NCI-H748 (cell line): ENCODE data around the gene SLC25A22.
A peak's percentile ranks its signal among the peaks of the same experiment; 100 is the strongest.

Experiments
- DNase-seq: peaks from one replicate; lab custom pipeline; 2025; ENCODE audit not compliant: unreplicated experiment; lab: John Stamatoyannopoulos, UW

Gene SLC25A22

DNA sequence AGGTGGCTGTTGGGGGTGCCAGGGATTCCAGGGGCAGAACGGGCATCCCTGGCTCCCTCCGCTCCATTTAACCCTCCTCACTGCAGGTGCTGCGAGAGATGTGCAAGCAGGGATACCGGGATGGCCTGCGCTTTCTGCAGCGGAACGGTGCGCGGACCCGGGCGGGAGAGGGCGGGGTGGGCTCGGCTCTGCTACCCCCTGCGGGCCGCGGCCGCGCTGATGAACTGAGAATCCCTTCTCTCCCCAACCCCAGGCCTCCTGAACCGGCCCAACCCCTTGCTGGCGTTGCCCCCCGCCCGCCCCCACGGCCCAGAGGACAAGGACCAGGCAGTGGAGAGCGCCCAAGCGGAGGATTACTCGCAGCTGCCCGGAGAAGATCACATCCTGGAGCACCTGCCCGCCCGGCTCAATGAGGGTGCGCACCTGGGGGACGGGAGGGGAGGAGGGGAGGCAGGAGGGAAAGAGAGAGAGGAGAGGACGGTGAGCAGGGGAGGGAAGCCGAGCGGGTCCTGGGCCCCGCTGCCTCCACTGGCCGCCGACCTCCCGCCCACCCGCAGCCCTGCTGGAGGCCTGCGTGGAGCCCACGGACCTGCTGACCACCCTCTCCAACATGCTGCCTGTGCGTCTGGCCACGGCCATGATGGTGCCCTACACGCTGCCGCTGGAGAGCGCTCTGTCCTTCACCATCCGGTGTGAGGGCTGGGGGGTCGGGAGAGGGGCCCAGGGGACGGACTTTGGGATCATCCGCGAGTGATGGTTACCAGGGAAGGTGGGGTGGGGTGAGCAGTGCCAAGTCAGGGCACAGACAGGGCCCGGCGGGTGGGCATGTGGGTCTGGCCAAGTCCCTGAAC, 25.6 kb upstream of the SLC25A22 start:
- DNase-seq: peak; percentile 62

DNA sequence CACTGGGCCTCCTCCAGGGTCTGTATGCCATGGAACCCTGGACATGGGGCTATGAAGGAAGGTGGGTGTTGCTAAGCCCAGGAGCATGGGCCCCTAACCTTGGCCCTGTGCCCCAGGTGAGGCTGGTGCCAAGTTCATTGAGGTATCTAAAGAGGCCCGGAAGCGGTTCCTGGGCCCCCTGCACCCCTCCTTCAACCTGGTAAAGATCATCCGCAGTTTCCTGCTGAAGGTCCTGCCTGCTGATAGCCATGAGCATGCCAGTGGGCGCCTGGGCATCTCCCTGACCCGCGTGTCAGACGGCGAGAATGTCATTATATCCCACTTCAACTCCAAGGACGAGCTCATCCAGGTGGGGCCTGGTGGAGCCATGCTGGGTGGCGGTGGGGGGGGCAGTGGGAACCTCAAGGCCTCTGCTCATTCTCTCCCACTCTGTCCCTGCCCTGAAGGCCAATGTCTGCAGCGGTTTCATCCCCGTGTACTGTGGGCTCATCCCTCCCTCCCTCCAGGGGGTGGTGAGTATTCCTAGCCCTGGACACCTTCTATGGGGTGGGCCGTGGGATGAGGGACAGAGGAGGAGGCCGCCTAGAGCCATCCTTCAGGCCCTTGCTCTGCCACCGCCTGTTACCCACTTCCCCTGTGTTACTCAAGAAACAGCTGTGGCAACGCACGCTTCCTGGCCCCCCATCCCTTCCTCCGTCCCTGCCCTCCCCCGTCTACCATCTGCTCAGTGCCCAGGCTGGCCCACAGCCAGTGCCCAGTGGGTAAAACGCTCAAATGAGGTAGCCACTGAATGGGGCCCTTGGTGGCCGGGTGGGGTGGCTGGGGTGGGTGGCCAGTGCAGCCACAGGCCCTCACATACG, 23.7 kb upstream of the SLC25A22 start:
- DNase-seq: no peak

DNA sequence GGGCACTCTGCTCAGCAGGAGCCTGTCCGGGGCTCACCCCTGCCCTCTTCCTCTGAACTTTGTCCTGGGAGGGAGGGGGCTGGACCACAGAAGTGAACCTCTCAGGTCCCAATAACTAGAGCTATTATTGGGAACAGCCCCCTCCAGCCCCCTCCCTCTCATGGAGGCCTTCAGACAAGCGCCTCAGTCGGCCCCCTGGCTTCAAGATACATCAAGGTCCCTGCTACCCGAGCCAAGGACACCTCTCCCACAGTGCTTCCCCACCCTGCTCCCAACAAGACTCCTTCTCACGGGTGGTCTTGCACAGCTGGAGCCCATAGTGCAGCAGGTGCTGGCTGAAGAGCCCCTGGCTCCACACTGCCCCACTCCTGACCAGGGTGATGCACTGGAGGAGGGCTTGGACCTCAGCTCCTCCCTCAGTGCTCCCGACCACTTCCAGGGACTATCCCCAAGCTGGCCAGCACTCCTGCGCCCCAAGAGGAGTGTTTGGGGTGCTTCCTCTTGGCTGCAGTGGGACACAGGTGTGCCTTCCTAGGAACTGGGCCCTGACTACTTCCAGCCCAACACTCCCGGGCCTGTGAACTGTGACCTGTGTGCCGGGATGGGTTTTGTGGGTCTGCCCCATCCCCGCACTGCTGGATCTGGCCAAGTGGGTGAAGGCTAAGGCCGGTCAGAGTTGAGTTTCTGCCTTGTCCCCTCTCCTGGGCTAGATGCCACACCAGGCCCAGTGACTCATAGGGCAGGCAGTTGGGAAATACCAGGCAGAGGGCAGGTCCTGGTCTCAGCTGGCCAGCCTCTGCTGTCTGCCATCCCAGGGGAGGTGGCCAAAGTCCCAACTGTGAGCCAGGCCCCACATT, 22.8 kb upstream of the SLC25A22 start:
- DNase-seq: no peak

DNA sequence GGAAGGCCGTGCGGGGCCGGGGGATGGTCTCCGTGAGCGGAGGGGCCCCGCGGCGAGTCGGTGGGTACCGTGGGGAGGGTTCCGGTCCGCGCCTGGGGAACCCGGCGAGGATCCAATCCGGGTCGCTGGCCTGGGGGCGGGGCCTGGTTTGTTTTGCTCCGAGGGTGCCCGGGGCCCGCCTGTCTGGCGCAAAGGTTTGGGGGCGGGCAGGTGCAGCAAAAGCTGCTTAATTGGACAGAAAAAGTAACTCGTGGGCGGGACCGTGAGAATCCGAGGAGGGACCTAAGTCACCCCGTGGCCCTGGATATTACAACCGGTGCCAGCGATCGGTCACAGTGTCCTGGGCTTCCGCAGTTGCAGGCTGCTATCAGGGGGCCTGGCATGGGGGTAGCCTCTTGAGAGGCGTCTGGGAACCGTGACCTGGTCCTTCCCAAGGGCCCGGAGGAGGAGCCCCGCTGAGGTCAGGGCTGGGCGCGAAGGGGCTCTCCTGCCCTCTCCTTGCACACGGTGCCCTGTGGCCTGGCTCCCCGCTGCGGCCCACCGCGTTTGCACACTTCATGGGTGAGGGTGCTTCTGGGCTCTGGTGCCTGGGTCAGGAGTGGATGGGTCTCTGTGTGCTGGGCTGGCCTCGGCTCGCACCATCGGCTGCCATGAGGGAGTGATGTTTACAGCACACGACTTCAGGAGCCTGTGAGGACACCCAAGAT, 22.0 kb upstream of the SLC25A22 start:
- DNase-seq: peak; percentile 93

DNA sequence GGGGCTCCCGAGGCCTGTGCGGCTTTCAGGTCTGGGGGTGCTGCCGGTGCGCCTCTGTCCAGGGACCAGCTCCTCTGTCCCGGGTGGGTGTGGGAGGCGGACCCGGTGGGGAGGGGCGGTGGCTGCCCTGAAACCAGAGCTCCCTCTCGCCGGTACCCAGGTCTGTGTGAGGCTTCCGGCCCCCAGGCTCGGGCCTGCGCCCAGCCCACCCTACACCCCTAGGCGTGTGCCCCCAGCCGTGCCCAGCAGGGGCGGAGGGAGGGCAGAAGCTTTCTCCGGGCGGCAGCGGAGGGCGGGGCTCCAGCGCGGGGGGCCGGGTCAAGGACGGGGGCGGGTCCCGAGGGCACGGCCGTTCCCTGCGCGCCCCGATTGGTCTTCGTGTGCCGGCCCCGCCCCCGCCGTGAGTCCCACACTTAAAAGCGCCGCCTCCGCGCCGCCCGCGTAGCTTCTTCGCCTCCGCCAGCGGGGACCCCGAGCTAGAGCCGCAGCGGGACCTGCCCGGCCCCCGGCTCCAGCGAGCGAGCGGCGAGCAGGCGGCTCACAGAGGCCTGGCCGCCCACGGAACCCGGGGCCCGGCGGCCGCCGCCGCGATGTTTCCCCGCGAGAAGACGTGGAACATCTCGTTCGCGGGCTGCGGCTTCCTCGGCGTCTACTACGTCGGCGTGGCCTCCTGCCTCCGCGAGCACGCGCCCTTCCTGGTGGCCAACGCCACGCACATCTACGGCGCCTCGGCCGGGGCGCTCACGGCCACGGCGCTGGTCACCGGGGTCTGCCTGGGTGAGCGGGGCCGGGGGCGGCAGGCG, 21.2 kb upstream of the SLC25A22 start:
- DNase-seq: peak; percentile 92

DNA sequence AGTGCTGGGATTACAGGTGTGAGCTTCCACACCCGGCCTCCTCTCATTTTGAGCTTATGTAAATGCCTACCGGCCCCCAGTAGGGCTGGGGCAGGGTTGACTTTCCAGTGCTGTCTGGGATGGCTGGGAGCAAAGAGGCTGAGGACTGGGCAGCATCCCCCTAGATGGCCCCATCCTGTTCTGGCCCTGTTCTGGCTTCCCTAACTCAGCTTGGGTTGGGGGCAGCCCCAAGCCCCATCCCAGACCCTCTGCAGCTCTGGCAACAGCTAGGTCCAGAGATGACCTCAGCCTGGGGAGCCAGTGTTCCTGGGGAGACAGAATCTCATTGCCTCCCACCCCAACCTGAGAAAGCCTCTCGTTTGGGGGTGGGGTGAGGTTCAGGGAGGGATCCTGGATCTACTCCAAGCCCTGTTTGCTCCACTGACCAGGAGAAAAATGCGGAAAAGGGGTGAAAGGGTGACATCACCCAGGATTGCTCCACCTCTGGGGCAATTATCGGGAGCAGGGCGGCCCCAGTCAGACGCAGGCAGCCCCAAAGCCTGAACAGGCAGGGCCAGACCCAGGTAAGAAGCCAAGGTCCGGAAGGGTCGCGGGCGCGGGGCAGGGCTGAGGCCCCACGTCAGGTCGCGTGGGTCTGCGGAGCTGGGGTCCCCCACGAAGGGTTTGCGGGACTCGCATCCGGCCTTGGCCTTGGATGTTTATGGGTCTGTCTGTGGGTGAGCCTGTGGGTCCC, 20.5 kb upstream of the SLC25A22 start, which contains the start of gene PNPLA2:
Gene PNPLA2 (plus strand): TSS at position 519 of the 733 bp plus-strand sequence. CDS start 805 bp downstream, outside the sequence.
- no peak for DNase-seq

DNA sequence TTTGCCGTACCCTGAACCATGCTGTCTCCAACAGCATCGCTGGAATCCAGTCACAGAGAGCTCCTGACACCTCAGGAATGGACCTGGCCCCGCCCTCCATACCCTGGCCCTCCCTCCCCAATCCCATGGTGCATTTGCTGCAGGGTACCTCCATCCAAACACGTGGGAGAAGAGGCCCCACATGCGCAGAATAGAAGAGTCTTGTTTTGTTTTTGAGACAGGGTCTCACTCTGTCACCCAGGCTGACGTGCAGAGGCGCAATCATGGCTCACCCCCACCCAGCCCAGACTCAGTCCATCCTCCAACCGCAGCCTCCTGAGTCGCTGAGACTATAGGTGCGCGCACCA, 18.3 kb upstream of the SLC25A22 start:
- no peak for DNase-seq

DNA sequence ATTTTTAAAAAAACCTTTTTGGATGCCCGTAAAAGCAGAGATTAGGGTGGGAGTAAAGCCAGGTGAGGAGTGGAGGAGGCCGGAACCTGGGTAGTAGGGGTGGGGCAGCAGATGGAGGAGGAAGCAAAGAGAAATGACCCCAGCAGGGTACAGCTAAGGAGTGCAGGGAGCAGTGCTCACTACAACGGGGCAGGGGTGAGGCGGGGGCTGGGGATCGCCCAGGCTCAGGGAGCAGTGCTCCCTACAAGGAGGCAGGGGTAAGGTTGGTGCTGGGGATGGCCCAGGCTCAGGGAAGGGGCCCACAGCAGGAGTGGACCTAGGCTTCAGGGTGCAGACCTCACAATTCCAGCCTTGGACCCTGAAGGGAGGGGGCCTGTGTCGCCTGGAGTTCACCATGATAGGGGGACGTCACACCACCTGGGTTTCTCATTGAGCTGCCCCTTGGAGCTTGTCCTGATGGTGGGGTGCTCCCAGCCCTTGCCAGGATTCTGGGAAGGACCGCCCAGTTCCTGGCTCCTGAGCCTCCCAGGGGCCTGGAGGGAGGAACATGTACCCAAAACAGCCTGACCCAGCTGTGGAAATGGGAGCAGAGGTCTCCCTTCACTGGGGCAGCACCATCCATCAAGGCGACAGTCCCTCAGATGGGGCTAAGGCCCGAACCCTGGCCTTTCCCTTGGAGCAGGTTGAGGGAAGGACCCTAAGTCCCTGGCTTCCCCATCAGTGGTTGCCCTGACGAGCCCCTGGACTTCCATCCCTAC, 17.8 kb upstream of the SLC25A22 start:
- DNase-seq: no peak

DNA sequence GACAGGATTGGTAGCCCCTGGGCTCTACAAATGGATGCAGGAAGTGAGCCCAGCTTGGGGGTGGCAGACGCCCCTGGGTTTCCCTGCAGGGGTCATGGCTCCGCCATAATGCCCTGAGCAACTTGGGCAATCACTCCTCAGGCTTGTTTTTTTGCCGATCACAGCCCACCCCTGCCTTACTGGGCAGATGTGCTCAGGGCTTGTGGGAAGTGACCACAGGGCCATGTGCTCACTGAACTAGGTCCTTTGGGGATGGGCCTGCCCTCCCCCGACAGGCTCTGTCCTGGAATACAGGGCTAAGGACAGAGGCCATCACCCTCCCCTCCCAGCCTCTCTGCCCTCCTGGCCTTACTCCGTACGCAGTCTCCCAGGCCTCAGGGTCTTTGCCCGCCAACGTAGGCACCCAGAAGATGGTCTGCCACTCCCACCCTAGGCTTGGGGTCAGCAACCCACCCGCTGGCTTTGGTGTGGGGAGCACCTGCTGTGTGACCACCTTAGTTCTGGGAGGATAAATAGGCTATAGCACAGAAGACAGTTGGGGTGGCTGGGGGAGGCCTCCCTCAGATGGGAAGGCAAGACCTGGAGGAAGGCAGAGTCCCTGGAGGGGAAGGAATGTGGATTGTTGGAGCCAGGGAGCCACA, 15.5 kb upstream of the SLC25A22 start:
- DNase-seq: no peak

DNA sequence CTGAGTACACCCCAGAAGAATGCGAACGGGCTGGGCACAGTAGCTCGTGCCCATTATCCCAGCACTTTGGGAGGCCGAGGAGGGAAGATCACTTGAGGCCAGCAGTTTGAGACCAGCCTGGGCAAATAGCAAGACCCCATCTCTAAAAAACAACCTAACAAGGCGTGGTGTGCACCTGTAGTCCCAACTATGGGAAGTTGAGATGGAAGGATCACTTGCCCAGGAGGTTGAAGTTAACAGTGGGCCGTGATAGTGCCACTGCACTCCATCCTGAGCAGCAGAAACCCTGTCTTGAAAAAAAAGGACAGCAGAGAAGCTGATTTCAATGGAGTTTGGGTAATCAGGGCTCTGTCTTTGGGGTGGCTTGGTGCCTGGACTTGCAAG, 15.0 kb upstream of the SLC25A22 start:
- no peak for DNase-seq

DNA sequence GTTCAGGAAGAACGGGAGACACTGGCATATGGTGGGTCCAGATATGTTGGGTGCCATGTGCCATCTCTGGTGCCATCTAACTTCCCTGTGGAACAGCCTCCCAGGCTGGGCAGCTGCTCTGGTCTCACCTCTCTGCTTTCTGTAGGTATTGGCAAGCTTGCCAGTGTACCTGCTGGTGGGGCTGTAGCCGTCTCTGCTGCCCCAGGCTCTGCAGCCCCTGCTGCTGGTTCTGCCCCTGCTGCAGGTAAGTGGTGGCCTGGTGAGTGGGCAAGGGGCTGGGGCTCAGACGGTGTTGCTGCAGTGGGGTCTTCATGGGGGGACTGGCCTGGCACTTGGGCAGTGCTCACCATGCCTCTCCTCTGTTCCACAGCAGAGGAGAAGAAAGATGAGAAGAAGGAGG, 14.3 kb upstream of the SLC25A22 start:
- DNase-seq: no peak

DNA sequence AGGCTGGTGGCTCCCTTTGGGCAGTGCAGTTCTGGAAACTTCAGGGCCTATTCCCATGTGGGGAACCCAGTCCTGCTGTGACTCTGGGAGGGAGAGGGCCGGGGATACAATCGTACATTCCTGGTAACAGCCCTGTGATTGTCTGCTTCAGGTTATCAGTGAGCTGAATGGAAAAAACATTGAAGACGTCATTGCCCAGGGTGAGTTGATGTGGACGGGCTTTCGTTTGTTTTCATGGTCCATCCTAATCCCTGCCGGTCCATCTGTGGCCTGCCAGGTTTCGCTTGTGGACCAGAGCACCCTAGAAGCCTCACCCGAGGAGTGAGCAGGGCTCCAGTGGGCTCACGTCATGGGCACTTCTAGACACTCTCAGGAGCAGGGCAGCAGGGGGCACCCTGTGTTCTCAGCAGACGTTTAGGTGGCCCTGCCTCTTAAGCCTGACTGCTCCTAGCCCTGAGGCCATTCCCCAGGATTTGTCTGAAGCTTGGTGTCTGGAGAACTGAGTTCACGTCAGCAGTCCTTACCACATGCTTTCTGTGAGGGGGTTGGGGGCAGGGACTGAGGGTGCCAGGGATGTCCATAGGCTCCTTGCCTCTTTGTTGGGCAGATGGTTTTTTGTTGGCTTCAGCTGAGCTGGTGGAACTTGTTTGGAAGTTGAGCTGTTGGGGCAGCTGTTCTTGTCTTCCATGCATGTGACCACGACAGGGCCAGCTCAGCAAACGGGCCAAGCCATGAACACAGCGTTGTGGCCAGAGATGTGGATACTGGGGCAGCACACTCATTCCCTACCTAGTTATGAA, 13.6 kb upstream of the SLC25A22 start:
- DNase-seq: no peak

DNA sequence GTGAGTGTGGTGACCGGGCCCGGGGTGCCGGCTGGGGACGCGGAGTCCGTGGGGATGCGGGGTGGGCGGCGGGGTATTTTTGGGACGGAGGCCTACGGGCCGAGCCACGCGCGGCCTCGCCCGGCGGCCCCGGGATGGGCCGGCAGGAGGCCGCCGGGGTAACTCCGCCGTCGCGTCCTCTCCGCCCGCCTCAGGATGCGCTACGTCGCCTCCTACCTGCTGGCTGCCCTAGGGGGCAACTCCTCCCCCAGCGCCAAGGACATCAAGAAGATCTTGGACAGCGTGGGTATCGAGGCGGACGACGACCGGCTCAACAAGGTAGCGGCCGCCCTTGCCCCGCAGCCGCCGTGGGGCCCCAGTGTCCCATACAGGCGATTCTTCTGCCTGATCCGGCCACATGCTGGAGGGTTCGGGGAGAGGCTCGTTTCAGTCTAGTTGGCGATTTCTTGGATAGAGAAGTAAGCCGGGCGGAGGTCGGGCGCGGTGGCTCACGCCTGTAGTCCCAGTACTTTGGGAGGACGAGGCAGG, 12.0 kb upstream of the SLC25A22 start:
- DNase-seq: no peak

DNA sequence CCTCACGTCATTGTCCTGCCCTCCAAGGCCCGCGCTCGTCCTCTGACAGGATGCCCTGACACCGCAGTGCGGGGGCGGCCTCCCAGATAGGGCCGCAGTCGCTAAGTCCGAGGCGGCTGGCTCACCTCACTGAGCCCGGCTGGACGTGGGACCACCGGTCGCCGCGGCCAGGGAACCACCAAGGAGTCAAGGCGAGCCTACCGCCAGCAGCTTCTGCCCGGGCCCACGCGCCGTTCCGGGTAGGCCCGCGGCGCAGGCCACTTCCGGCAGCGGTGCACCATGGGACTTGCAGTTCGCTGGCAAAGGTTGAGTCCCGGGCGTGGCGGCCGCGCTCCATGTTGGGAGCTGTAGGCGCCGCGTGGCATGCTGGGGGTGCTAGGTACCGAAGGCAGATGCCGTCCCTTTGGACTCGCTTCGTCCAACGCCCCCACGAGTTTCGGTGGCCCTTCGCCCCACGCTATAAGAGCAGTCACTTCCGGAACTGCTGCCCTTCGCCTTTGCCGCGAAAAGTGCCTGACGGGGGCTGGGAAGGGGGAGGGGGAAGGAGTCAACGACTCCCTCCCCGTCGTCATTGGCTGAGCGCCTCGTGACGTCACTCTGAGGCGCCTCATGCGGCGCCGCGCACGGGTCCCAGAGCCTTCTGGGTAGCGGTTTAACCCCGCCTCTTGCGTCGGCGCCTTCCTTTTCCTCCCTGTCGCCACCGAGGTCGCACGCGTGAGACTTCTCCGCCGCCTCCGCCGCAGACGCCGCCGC, 11.4 kb upstream of the SLC25A22 start, which contains the start of gene RPLP2:
Gene RPLP2 (plus strand): TSS at position 681 of the 753 bp plus-strand sequence. CDS start 268 bp downstream, outside the sequence.
- DNase-seq: peak; percentile 98

DNA sequence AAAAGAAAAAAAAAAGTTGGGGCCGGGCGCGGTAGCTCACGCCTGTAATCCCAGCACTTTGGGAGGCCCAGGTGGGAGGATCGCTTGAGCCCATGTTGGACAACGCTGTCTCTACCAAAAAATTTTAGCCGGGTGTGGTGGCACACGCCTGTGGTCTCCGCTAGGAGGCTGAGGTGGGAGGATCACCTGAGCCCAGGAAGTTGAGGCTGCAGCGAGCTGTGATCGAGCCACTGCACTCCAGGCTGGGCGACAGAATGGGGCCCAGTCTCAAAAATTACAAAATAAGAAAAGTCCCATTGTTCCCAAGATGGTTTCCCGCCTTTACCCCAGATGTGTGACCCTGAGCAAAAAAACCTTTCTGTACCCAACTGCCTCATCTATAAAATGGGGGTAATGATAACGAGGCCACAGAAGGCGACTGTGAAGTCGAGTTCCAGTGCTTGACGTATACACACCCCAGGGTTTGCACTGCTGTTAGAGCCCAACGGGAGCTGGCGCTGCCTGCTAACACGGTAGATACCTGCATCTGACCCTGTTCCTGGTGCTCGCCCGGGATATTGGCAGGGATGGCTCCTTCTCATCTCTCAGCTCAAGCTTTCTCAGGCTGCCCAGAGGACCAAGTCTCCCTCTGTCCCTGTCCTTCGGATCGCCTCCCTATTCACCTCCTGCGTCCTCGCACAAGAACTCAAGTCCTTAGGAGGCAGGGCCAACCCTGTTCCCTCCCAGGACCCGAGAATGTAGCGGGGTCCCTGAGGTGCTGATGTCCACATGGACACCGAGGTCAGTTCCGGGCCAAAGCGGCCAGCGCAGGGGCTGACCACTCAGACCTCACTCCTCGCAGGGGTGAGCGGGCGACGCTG, 10.6 kb upstream of the SLC25A22 start:
- no peak for DNase-seq
